HFF-Myc (cell line): ENCODE measurements around the gene TAS2R8.

Experiments
- DNase-seq: peaks from one replicate; pipeline ENCODE4 v3.0.0-alpha.2; 2011; ENCODE audit warnings: low read depth; ENCODE audit errors: extremely low read depth
- H3K4me3 ChIP-seq: replicated peaks from 2 replicates; pipeline ENCODE4 v1.5.1; 2011; ENCODE audit warnings: low read depth, mild to moderate bottlenecking, control low read depth, low read length
- CTCF ChIP-seq: IDR thresholded peaks from 2 replicates; pipeline ENCODE4 v1.5.1; 2012; ENCODE audit warnings: mild to moderate bottlenecking, low read depth, low read length, control low read depth; ENCODE audit errors: missing control alignments

The TAS2R8 gene

GRCh38 chr12:10842862-10843261 is 35.8 kb upstream of the TAS2R8 start:
- H3K4me3 ChIP-seq = no peak overlapping the region
- no peak for TF ChIP-seq CTCF
- no peak for DNase-seq

GRCh38 chr12:10838461-10838860 is 31.4 kb upstream of the TAS2R8 start:
- no peak overlapping the region for H3K4me3 ChIP-seq
- no peak for TF ChIP-seq CTCF
- DNase-seq = no peak

GRCh38 chr12:10829994-10830393 is 22.9 kb upstream of the TAS2R8 start:
- DNase-seq = no peak
- no peak for TF ChIP-seq CTCF
- no peak overlapping the region for H3K4me3 ChIP-seq

- H3K4me3 ChIP-seq = no peak within 1 kb of the TSS
- TF ChIP-seq CTCF = no peak
- DNase-seq = no peak
Observed at GRCh38 chr12:10826258-10826657, 19.2 kb upstream of the TAS2R8 start, which contains the start of gene TAS2R10. TAS2R10 (minus strand) TSS chr12:10826358; CDS start chr12:10826269, 89 bp downstream.

GRCh38 chr12:10824957-10825356 is 17.9 kb upstream of the TAS2R8 start:
- DNase-seq = no peak
- no peak for TF ChIP-seq CTCF
- H3K4me3 ChIP-seq = no peak overlapping the region

- no peak for DNase-seq
- H3K4me3 ChIP-seq = no peak overlapping the region
- TF ChIP-seq CTCF = no peak
Observed at GRCh38 chr12:10811883-10812536, 4.9 kb upstream of the TAS2R8 start.

GRCh38 chr12:10810068-10810467 is 3.0 kb upstream of the TAS2R8 start, which contains the start of gene TAS2R9:
TAS2R9 (minus strand) TSS chr12:10810168; CDS start chr12:10810075, 93 bp downstream.
- TF ChIP-seq CTCF = no peak
- no peak for DNase-seq
- H3K4me3 ChIP-seq = no peak within 1 kb of the TSS
